ENCODE measurements around the gene TSHZ3.

GRCh38 chr19:31342926-31343325 is 6.3 kb downstream of the TSHZ3 start:
- TF ChIP-seq CTCF (IDR thresholded peaks at IDR 0.05; ENCODE audit: low read depth, low read length) (no peak), EZH2phosphoT487 (IDR thresholded peaks at IDR 0.05; ENCODE audit: low read depth) (no peak)

All from OCI-LY3 (cell line).